Transverse colon (tissue), 4 donors: Measurements from ENCODE around the gene VPS13D. TPM values are rescaled to one million over a fixed set of nuclear protein-coding genes. Genes with fewer than 3 reads are reported as not detected.
"Not testable (repeated sequence)": the region's sequence is repeated elsewhere in the genome, so short reads cannot be mapped to it uniquely, and the experiment has no call there.

Experiments
- DNase-seq: peaks from one replicate; pipeline ENCODE4 v3.0.0-alpha.2; 2019
- H3K27ac ChIP-seq, 4 donors: fragments of 200-600 bp; sonication (generic); 2 replicates each; pipeline ENCODE4 v1.5.1; 2016 to 2018; ENCODE audit warnings: inconsistent platforms in 4 of 4
- H3K27me3 ChIP-seq: fragments of 200-600 bp; sonication (generic); 2 replicates; pipeline ENCODE4 v1.5.1; 2017; ENCODE audit warnings: inconsistent platforms
- H3K36me3 ChIP-seq, 4 donors: fragments of 200-600 bp; sonication (generic); 2 replicates each; pipeline ENCODE4 v1.5.1; 2017 to 2019; ENCODE audit warnings: inconsistent platforms in 4 of 4
- H3K4me1 ChIP-seq, 4 donors: fragments of 200-600 bp; sonication (generic); 2 replicates each; pipeline ENCODE4 v1.5.1; 2017 to 2020; ENCODE audit warnings: inconsistent platforms in 4 of 4
- H3K4me3 ChIP-seq, 4 donors: fragments of 200-600 bp; sonication (generic); 1 replicate in 1 of 4; 2 replicates in 3 of 4; pipeline versions ENCODE4 v1.5.1 to v1.6.1; 2017 to 2019; ENCODE audit warnings: inconsistent platforms in 4 of 4
- H3K9me3 ChIP-seq, 2 donors: fragments of 200-600 bp; sonication (generic); 2 replicates each; pipeline ENCODE4 v1.5.1; 2017 to 2019; ENCODE audit warnings: inconsistent platforms in 2 of 2
- CTCF ChIP-seq, 5 experiments: fragments of 200-600 bp in 3 of 5; fragments of 450-650 bp in 2 of 5; sonication (generic) in 3 of 5; IDR thresholded peaks; 1 replicate in 2 of 5; 2 replicates in 3 of 5; pipeline ENCODE4 v1.5.1; 2016 to 2017; ENCODE audit warnings: antibody characterized with exemption in 5 of 5, inconsistent platforms in 3 of 5, mild to moderate bottlenecking in 2 of 5, moderate library complexity in 1 of 5
- EP300 ChIP-seq: sonication (generic); formaldehyde crosslinking; IDR thresholded peaks from one replicate; pipeline ENCODE4 v1.6.1; 2017; ENCODE audit warnings: antibody characterized with exemption, low read depth
- POLR2A ChIP-seq: fragments of 450-650 bp; IDR thresholded peaks from one replicate; pipeline ENCODE4 v1.6.1; 2016; ENCODE audit warnings: antibody characterized with exemption, mild to moderate bottlenecking, moderate library complexity
- POLR2AphosphoS5 ChIP-seq, 3 donors: sonication (generic); formaldehyde crosslinking; IDR thresholded peaks; one replicate each; pipeline ENCODE4 v1.6.1; 2016; ENCODE audit warnings: antibody characterized with exemption in 3 of 3
- WGBS, 2 donors: methylation state at CpG; one replicate each; pipeline ENCODE4 v1.1.5; 2018; ENCODE audit warnings: low coverage in 1 of 2; 5-methylcytosine and 5-hydroxymethylcytosine counted together
- in situ Hi-C, 4 donors: fragments of 200-750 bp; cut with MboI; loops; one replicate each; pipeline versions ENCODE4 v1.15.0 to v1.15.1; 2017; ENCODE audit warnings: low sequenced_read_pairs in 3 of 4, low pct_ligation_motif_present in 1 of 4, low pct_unique_long_range_greater_than_20kb in 1 of 4
- intact Hi-C: fragments of 100-400 bp; cut with DNase I; formaldehyde crosslinking; loops from one replicate; pipeline ENCODE4 v1.15.1; 2023; ENCODE audit warnings: low total_unique reads
- total RNA-seq, 4 donors: library from RNA; depleted of rRNA; stranded (reverse); fragments of >200 nt; gene quantifications; one replicate each; pipeline ENCODE4 v1.1.0, GENCODE V29; 2016

VPS13D gene
- total RNA-seq, 4 donors from 2014 or later, result 101 to 136 (median 116) TPM

GRCh38 chr1:12521096-12521495, 291.3 kb downstream of the VPS13D start:
- intact Hi-C loops (no loop called here), in situ Hi-C loops (no loop called here)
- H3K9me3 ChIP-seq, result no peaks in the 10 kb centered on the region
- no peak overlapping the region for H3K27ac ChIP-seq
- TF ChIP-seq POLR2AphosphoS5 (IDR thresholded peaks at IDR 0.05) (no peak), EP300 (no peak), CTCF (IDR thresholded peaks at IDR 0.05) (no peak), POLR2A (no peak)
- no peak for DNase-seq
- H3K4me1 ChIP-seq, result peaks cover 9 to 24% (median 23%) of the 10 kb centered on the region in 4 donors
- WGBS, 2 donors, result 75 to 76% methylated on average over 5 of the region's 5 CpGs
- H3K27me3 ChIP-seq, result no peaks in the 10 kb centered on the region
- no peaks in the 10 kb centered on the region for H3K36me3 ChIP-seq
- no peak overlapping the region for H3K4me3 ChIP-seq

- 94 to 100% methylated on average over 9 of the region's 9 CpGs for WGBS, 2 donors
Measured at GRCh38 chr1:12522780-12523179, 292.9 kb downstream of the VPS13D start.

GRCh38 chr1:12524266-12524665, 294.4 kb downstream of the VPS13D start:
- in situ Hi-C loops, result no loop called here
- Histone ChIP-seq H3K27ac (no peak overlapping the region), H3K4me3 (no peak overlapping the region), H3K27me3 (no peaks in the 10 kb centered on the region), H3K4me1 (peaks cover 9 to 35% (median 31%) of the 10 kb centered on the region in 4 donors), H3K36me3 (no peaks in the 10 kb centered on the region), H3K9me3 (no peaks in the 10 kb centered on the region)
- TF ChIP-seq EP300, result no peak
- no peak for TF ChIP-seq POLR2AphosphoS5 (IDR thresholded peaks at IDR 0.05)
- TF ChIP-seq POLR2A, result no peak
- TF ChIP-seq CTCF (IDR thresholded peaks at IDR 0.05), result no peak
- intact Hi-C loops, result no loop called here
- DNase-seq, result no peak
- 90 to 92% methylated on average over 2 of the region's 2 CpGs for WGBS, 2 donors

More at GRCh38 chr1:12522780-12523179, 292.9 kb downstream of the VPS13D start:
- H3K9me3 ChIP-seq, H3K27ac ChIP-seq, H3K36me3 ChIP-seq, intact Hi-C loops, H3K27me3 ChIP-seq, H3K4me3 ChIP-seq, in situ Hi-C loops: not testable (repeated sequence)
- H3K4me1 ChIP-seq, result peaks cover 12 to 32% (median 28%) of the 10 kb centered on the region in 4 donors
- peak; percentile 2 for DNase-seq

GRCh38 chr1:12525311-12526181, 295.7 kb downstream of the VPS13D start:
- Histone ChIP-seq H3K36me3 (no peaks in the 10 kb centered on the region), H3K27me3 (no peaks in the 10 kb centered on the region), H3K4me3 (no peak overlapping the region), H3K27ac (peak overlapping the region; percentile 2 to 56 (median 50)), H3K4me1 (peaks cover 7 to 43% (median 31%) of the 10 kb centered on the region in 4 donors), H3K9me3 (no peaks in the 10 kb centered on the region)
- in situ Hi-C loops (no loop called here), intact Hi-C loops (no loop called here)
- WGBS, 2 donors, result 79 to 83% methylated on average over 3 to 13 of the region's 13 CpGs
- TF ChIP-seq CTCF (IDR thresholded peaks at IDR 0.05) (no peak), POLR2A (no peak), EP300 (no peak), POLR2AphosphoS5 (IDR thresholded peaks at IDR 0.05) (peak in 2 of 3 donors; percentile 19 to 37)
- DNase-seq, result peak; percentile 72
